Stimulated activated naive CD8-positive, alpha-beta T cell treated with anti-CD3 and anti-CD28 coated beads, Interleukin-15, Interleukin-2, amounts not matched to agents 100 ng/mL and 50 ng/mL, for 24 hours (primary cell): Measurements from ENCODE around the gene FEM1B.

Experiments used
- H3K27ac Mint-ChIP-seq: one replicate; pipeline ENCODE4 v1.8.0; 2021; ENCODE audit warnings: mild to moderate bottlenecking, mixed read lengths
- H3K27me3 Mint-ChIP-seq: one replicate; pipeline ENCODE4 v1.8.0; 2021; ENCODE audit warnings: mixed read lengths
- H3K36me3 Mint-ChIP-seq: one replicate; pipeline ENCODE4 v1.8.0; 2021; ENCODE audit warnings: low read depth, mixed read lengths
- H3K4me1 Mint-ChIP-seq: one replicate; pipeline ENCODE4 v1.8.0; 2021; ENCODE audit warnings: low read depth, mixed read lengths
- H3K4me3 Mint-ChIP-seq: one replicate; pipeline ENCODE4 v1.8.0; 2021; ENCODE audit warnings: mild to moderate bottlenecking, mixed read lengths
- H3K9me3 Mint-ChIP-seq: one replicate; pipeline ENCODE4 v1.8.0; 2021; ENCODE audit warnings: mixed read lengths

The FEM1B gene

DNA sequence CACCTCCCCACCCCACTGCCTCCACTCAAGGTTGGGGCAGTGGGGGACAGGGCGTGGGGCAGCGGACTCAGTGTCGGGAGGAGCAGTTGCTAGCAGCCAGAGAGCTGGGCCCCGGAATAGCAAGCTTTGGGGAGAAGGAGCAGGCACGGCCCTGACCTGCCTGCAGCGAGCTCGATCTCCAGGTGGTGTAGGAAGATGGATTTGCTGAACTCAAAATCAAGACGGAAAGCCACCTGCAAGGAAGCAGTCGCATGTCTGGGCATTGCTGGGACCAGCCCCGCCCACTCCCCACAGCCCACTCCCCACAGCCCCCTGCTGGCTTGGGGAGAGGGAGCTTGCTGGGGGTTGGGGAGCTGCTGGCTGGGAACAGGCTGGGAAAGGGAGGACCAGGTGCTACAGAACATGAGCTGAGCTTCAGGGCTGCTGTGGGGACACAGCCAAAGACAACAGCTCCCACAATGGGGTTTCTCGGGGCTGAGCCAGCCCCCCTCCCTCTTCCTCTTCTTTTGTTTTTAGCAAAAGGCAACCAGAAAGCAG lies 38.0 kb downstream of the FEM1B start:
- H3K4me1 Mint-ChIP-seq = no peaks in the 10 kb centered on the region
- H3K27ac Mint-ChIP-seq = no peak overlapping the region
- no peak overlapping the region for H3K4me3 Mint-ChIP-seq
- no peaks in the 10 kb centered on the region for H3K9me3 Mint-ChIP-seq
- H3K27me3 Mint-ChIP-seq = no peaks in the 10 kb centered on the region
- H3K36me3 Mint-ChIP-seq = no peaks in the 10 kb centered on the region

GRCh38 chr15:68316061-68316804 lies 38.7 kb downstream of the FEM1B start:
- no peaks in the 10 kb centered on the region for H3K27me3 Mint-ChIP-seq

GRCh38 chr15:68317281-68318007 lies 39.9 kb downstream of the FEM1B start:
- Mint-ChIP-seq H3K27ac (no peak overlapping the region), H3K27me3 (no peaks in the 10 kb centered on the region), H3K9me3 (no peaks in the 10 kb centered on the region), H3K4me3 (no peak overlapping the region), H3K36me3 (no peaks in the 10 kb centered on the region), H3K4me1 (no peaks in the 10 kb centered on the region)

More at GRCh38 chr15:68316061-68316804, 38.7 kb downstream of the FEM1B start:
- Mint-ChIP-seq H3K27ac (no peak overlapping the region), H3K36me3 (no peaks in the 10 kb centered on the region), H3K4me1 (no peaks in the 10 kb centered on the region), H3K4me3 (no peak overlapping the region), H3K9me3 (no peaks in the 10 kb centered on the region)

DNA sequence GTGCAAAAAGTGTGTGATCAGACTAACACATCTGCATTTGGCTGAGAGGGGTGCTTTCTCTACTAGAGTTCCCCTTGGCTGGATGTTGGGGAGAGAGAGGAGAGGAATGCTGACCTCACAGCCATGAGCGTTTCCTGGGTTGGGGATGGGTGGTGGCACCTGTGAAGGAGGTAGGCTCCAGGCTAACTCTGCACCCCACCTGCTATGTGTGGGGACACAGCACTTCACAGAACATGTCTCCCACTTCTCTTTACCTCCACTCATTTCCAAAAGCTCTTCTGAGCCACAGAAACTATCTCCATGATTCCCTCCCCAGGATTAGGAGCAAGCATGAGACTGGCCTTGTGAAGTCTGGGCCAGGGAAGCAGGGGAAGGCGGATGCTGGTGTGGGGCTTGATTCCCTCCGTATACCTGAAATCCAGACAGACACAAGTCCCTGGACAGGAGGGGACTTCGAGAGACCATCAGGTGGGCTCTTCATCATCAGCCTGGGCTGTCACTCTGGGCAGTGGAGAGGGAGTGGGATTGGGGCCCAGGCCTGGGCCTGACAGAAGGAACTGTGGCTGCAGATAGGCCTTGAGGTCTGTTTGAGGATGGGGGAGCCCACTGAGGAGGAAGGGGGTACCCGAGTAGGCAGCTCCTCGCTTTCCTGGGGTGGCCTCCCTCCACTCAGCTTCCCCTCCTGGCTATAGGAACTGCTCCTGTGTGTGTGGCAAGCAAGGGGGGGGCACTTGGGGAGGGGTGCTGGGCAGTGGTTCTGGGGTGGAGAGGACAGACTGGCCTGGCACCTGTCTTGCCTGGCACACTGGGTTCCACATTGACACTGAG lies 40.7 kb downstream of the FEM1B start:
- H3K4me3 Mint-ChIP-seq = no peak overlapping the region
- no peaks in the 10 kb centered on the region for H3K27me3 Mint-ChIP-seq
- H3K36me3 Mint-ChIP-seq = no peaks in the 10 kb centered on the region
- no peaks in the 10 kb centered on the region for H3K9me3 Mint-ChIP-seq
- no peaks in the 10 kb centered on the region for H3K4me1 Mint-ChIP-seq
- H3K27ac Mint-ChIP-seq = no peak overlapping the region

DNA sequence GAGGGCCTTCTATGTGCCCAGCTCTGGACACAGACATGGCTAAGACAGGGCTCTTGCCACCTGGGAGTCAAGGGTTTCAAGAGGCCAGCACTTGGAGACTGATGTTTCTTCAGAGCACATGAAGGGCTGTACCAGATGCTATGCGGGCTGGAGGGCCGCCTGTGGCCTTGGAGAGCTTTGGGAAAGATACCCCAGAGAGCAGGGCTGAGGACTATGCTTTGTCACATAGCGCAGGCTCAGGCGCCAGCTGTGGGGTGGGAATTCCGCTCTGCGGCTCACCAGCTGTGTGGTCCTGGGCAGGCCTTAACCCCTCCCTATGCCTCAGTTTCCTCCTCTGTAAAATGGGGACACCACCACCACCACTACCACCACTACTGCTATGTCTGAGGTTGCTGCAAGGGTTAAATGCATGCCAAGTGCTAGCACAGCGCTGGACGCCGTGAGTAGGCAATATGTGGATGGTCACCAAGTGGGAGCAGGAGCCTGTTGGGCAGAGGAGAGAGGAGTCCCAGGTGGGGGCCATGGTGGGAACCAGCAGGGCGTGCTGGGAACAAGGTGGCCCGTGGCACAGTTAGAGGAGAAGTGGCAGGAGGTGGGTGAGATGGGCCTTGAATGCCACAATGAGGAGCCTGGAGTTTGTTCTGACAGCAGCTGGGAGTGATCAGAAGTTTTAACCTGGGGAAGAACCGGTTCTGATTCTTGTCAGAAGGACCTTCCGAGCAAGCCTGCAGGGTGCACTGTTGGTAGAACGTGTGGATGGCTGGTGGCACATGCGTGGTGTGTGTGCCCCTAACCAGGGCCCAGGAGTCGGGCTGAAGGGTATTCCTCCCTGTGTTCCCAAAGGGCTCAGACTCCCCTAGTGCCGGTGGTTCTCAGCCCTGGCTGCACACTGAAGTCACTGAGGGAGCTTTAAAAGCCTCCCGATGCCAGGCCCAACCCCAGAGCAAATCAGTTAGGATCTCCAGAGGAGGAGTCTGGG lies 41.7 kb downstream of the FEM1B start:
- Mint-ChIP-seq H3K27me3 (no peaks in the 10 kb centered on the region), H3K4me1 (no peaks in the 10 kb centered on the region), H3K9me3 (no peaks in the 10 kb centered on the region), H3K36me3 (no peaks in the 10 kb centered on the region), H3K4me3 (no peak overlapping the region), H3K27ac (no peak overlapping the region)

GRCh38 chr15:68319997-68320396 lies 42.5 kb downstream of the FEM1B start:
- no peaks in the 10 kb centered on the region for H3K4me1 Mint-ChIP-seq
- no peak overlapping the region for H3K27ac Mint-ChIP-seq
- H3K36me3 Mint-ChIP-seq = no peaks in the 10 kb centered on the region
- H3K4me3 Mint-ChIP-seq = no peak overlapping the region
- H3K9me3 Mint-ChIP-seq = no peaks in the 10 kb centered on the region
- no peaks in the 10 kb centered on the region for H3K27me3 Mint-ChIP-seq

DNA sequence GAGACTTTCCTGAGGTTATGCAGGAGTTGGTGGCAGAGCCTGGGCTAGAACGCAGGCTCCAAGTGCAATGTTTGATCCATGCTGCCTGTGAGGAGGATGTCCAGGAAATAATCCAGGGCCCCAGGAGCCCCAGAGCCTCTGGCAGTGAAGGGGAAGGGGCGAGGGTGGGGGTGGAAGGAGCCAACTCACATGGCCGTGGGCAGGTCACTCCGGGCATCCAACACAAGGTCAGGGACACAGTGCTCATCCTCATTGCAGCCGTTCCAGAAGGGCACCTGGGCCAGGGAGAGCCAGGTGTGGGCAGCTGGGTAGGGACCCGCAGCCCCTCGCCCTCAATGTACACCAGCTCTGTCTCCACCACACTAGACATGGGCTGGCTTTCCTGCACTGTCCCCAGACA lies 43.7 kb downstream of the FEM1B start:
- no peaks in the 10 kb centered on the region for H3K9me3 Mint-ChIP-seq

GRCh38 chr15:68322796-68323195 lies 45.3 kb downstream of the FEM1B start:
- peaks cover 3% of the 10 kb centered on the region for H3K27me3 Mint-ChIP-seq
- peaks cover 14% of the 10 kb centered on the region for H3K4me1 Mint-ChIP-seq

More for the DNA sequence above, 43.7 kb downstream of the FEM1B start:
- no peak overlapping the region for H3K27ac Mint-ChIP-seq
- no peak overlapping the region for H3K4me3 Mint-ChIP-seq
- H3K4me1 Mint-ChIP-seq = no peaks in the 10 kb centered on the region
- H3K27me3 Mint-ChIP-seq = no peaks in the 10 kb centered on the region
- no peaks in the 10 kb centered on the region for H3K36me3 Mint-ChIP-seq

DNA sequence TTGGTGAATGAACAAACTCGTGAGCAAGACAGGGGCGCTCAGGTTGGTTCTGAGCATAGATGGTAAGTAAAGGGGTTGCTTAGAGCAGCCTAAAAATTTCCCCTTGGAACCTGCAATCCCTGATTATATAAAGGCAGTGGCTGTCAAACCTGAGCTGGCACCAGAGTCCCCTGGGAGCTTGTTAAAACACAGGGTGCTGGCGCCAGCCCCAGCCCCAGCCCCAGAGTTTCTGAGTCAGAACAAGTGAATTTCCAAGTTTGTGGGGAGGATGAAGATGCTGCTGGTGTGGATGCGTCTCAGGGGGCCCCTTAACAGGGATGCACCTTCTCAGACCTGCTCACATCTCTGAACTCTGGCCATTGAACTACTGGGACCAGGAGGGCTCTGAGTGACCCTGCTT lies 48.2 kb downstream of the FEM1B start:
- Mint-ChIP-seq H3K9me3 (no peaks in the 10 kb centered on the region), H3K27me3 (peaks cover 4% of the 10 kb centered on the region), H3K27ac (no peak overlapping the region), H3K36me3 (no peaks in the 10 kb centered on the region), H3K4me3 (no peak overlapping the region), H3K4me1 (peaks cover 24% of the 10 kb centered on the region)

More at GRCh38 chr15:68322796-68323195, 45.3 kb downstream of the FEM1B start:
- Mint-ChIP-seq H3K36me3 (no peaks in the 10 kb centered on the region), H3K27ac (no peak overlapping the region), H3K9me3 (no peaks in the 10 kb centered on the region), H3K4me3 (no peak overlapping the region)

- H3K36me3 Mint-ChIP-seq = no peaks in the 10 kb centered on the region
- peaks cover 24% of the 10 kb centered on the region for H3K4me1 Mint-ChIP-seq
- no peak overlapping the region for H3K4me3 Mint-ChIP-seq
- H3K9me3 Mint-ChIP-seq = no peaks in the 10 kb centered on the region
- H3K27ac Mint-ChIP-seq = no peak overlapping the region
- H3K27me3 Mint-ChIP-seq = peaks cover 4% of the 10 kb centered on the region
These were observed 49.3 kb downstream of the FEM1B start for GRCh38 chr15:68326711-68327354.

- Mint-ChIP-seq H3K4me1 (peaks cover 24% of the 10 kb centered on the region), H3K27me3 (peaks cover 4% of the 10 kb centered on the region), H3K36me3 (no peaks in the 10 kb centered on the region), H3K27ac (no peak overlapping the region), H3K4me3 (no peak overlapping the region), H3K9me3 (no peaks in the 10 kb centered on the region)
These were observed 50.9 kb downstream of the FEM1B start for GRCh38 chr15:68328443-68328842.

DNA sequence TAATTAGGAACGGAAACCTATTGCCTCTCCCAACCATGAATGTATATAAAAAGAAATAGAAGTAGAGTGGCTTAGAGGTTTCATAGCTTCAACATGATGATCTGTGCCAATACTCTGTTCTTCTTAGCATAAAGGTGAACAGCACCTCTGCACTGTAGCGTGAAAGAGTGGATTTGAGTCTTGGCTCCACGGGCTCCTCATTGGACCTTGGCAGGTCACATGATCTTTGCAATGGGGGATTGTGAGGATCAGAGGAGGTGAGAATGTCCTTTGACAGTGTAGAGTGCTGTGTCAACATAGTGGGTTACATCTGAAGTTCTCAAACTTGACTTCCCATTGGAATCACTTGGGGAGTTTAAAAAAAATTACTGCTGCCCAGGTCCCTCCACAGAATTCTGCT lies 51.4 kb downstream of the FEM1B start:
- H3K9me3 Mint-ChIP-seq = no peaks in the 10 kb centered on the region
- no peak overlapping the region for H3K27ac Mint-ChIP-seq
- no peak overlapping the region for H3K4me3 Mint-ChIP-seq
- no peaks in the 10 kb centered on the region for H3K36me3 Mint-ChIP-seq
- peaks cover 24% of the 10 kb centered on the region for H3K4me1 Mint-ChIP-seq
- H3K27me3 Mint-ChIP-seq = peaks cover 4% of the 10 kb centered on the region

GRCh38 chr15:68330416-68330815 lies 52.9 kb downstream of the FEM1B start:
- H3K36me3 Mint-ChIP-seq = no peaks in the 10 kb centered on the region
- H3K27me3 Mint-ChIP-seq = peaks cover 4% of the 10 kb centered on the region
- no peak overlapping the region for H3K4me3 Mint-ChIP-seq
- no peak overlapping the region for H3K27ac Mint-ChIP-seq
- peaks cover 24% of the 10 kb centered on the region for H3K4me1 Mint-ChIP-seq
- no peaks in the 10 kb centered on the region for H3K9me3 Mint-ChIP-seq
